Nephron progenitor cell (in vitro differentiated cells): ENCODE results near the gene MAP1LC3A.

Source experiments
- DNase-seq: peaks from one replicate; pipeline ENCODE4 v3.0.0; 2021
- H3K27ac Mint-ChIP-seq: 2 replicates; pipeline ENCODE4 v1.8.0; 2021; ENCODE audit warnings: mild to moderate bottlenecking, moderate library complexity, mixed read lengths
- H3K27me3 Mint-ChIP-seq: 2 replicates; pipeline ENCODE4 v1.8.0; 2021; ENCODE audit warnings: mild to moderate bottlenecking, low read depth, mixed read lengths; ENCODE audit not compliant: poor library complexity
- H3K36me3 Mint-ChIP-seq: 2 replicates; pipeline ENCODE4 v1.8.0; 2021; ENCODE audit warnings: low read depth, mixed read lengths
- H3K4me1 Mint-ChIP-seq: 2 replicates; pipeline ENCODE4 v1.8.0; 2021; ENCODE audit warnings: mixed read lengths
- H3K4me3 Mint-ChIP-seq: 2 replicates; pipeline ENCODE4 v1.8.0; 2021; ENCODE audit warnings: mild to moderate bottlenecking, moderate library complexity, mixed read lengths
- H3K9me3 Mint-ChIP-seq: 2 replicates; pipeline ENCODE4 v1.8.0; 2021; ENCODE audit warnings: mild to moderate bottlenecking, moderate library complexity, mixed read lengths
- CTCF ChIP-seq: fragments of 200-600 bp; sonication (generic); IDR thresholded peaks from 2 replicates; pipeline ENCODE4 v1.5.0; 2021; ENCODE audit warnings: antibody characterized with exemption

Gene MAP1LC3A

GRCh38 chr20:34564833-34565232, 6.3 kb downstream of the MAP1LC3A start:
- Mint-ChIP-seq H3K9me3 (no peaks in the 10 kb centered on the region), H3K36me3 (peaks cover 22% of the 10 kb centered on the region), H3K4me1 (peaks cover 13% of the 10 kb centered on the region), H3K4me3 (no peak overlapping the region), H3K27ac (no peak overlapping the region), H3K27me3 (peaks cover 12% of the 10 kb centered on the region)
- DNase-seq = no peak
- TF ChIP-seq CTCF = no peak

GRCh38 chr20:34566978-34567891, 8.7 kb downstream of the MAP1LC3A start:
- peaks cover 34% of the 10 kb centered on the region for H3K36me3 Mint-ChIP-seq
- peaks cover 7% of the 10 kb centered on the region for H3K27me3 Mint-ChIP-seq
- H3K4me1 Mint-ChIP-seq = peaks cover 26% of the 10 kb centered on the region
- no peak for TF ChIP-seq CTCF
- no peak for DNase-seq
- no peaks in the 10 kb centered on the region for H3K9me3 Mint-ChIP-seq
- no peak overlapping the region for H3K4me3 Mint-ChIP-seq
- peak overlapping the region; percentile 38 for H3K27ac Mint-ChIP-seq

- DNase-seq = no peak
- Mint-ChIP-seq H3K27me3 (peaks cover 6% of the 10 kb centered on the region), H3K9me3 (no peaks in the 10 kb centered on the region), H3K4me1 (peaks cover 26% of the 10 kb centered on the region), H3K27ac (peak overlapping the region; percentile 38), H3K4me3 (no peak overlapping the region), H3K36me3 (peaks cover 36% of the 10 kb centered on the region)
- no peak for TF ChIP-seq CTCF
Measured at GRCh38 chr20:34567892-34568865, 9.7 kb downstream of the MAP1LC3A start.

- Mint-ChIP-seq H3K27ac (no peak overlapping the region), H3K4me1 (peaks cover 26% of the 10 kb centered on the region), H3K4me3 (no peak overlapping the region), H3K9me3 (no peaks in the 10 kb centered on the region), H3K27me3 (peaks cover 3% of the 10 kb centered on the region), H3K36me3 (peaks cover 41% of the 10 kb centered on the region)
- TF ChIP-seq CTCF = no peak
- DNase-seq = no peak
Measured at GRCh38 chr20:34569598-34569997, 11.1 kb downstream of the MAP1LC3A start.

- TF ChIP-seq CTCF = no peak
- peaks cover 43% of the 10 kb centered on the region for H3K36me3 Mint-ChIP-seq
- no peaks in the 10 kb centered on the region for H3K9me3 Mint-ChIP-seq
- DNase-seq = no peak
- peaks cover 22% of the 10 kb centered on the region for H3K4me1 Mint-ChIP-seq
- peak overlapping the region; percentile 73 for H3K27ac Mint-ChIP-seq
- H3K27me3 Mint-ChIP-seq = peaks cover 3% of the 10 kb centered on the region
- H3K4me3 Mint-ChIP-seq = no peak overlapping the region
Measured at GRCh38 chr20:34570859-34571306, 12.4 kb downstream of the MAP1LC3A start.
